GM20431 (cell line): ENCODE data around the gene LRP5.

Source experiments
- in situ Hi-C: fragments of 300-500 bp; cut with MseI, MboI; formaldehyde crosslinking; loops from one replicate; pipeline ENCODE4 v1.15.0; 2020; ENCODE audit warnings: low sequenced_read_pairs; ENCODE audit not compliant: unreplicated experiment

LRP5 gene

GRCh38 chr11:68312117-68312779 lies at the start of gene LRP5:
Gene LRP5 (plus strand): TSS chr11:68312591. CDS start chr11:68312715, 124 bp downstream.
- in situ Hi-C loops, result no loop called here

GRCh38 chr11:68263444-68264035 lies 48.9 kb upstream of the LRP5 start:
- in situ Hi-C loops, result no loop called here

- in situ Hi-C loops, result no loop called here
Measured at GRCh38 chr11:68264244-68264643, 48.1 kb upstream of the LRP5 start.

GRCh38 chr11:68264741-68265540 lies 47.5 kb upstream of the LRP5 start:
- in situ Hi-C loops, result no loop called here

- in situ Hi-C loops, result no loop called here
Measured at GRCh38 chr11:68266121-68266891, 46.1 kb upstream of the LRP5 start.

GRCh38 chr11:68266936-68267880 lies 45.2 kb upstream of the LRP5 start:
- in situ Hi-C loops, result no loop called here

GRCh38 chr11:68267881-68268240 lies 44.5 kb upstream of the LRP5 start:
- in situ Hi-C loops, result no loop called here

- in situ Hi-C loops, result no loop called here
Measured at GRCh38 chr11:68269414-68270081, 42.8 kb upstream of the LRP5 start.

- in situ Hi-C loops, result no loop called here
Measured at GRCh38 chr11:68270196-68271022, 42.0 kb upstream of the LRP5 start.

- in situ Hi-C loops, result no loop called here
Measured at GRCh38 chr11:68271023-68271780, 41.2 kb upstream of the LRP5 start.

- in situ Hi-C loops, result no loop called here
Measured at GRCh38 chr11:68271781-68272608, 40.4 kb upstream of the LRP5 start, which contains the start of gene C11orf24. Gene C11orf24 (minus strand): TSS chr11:68271973. CDS start chr11:68263767, 8,206 bp downstream.

GRCh38 chr11:68273026-68273738 lies 39.2 kb upstream of the LRP5 start:
- in situ Hi-C loops, result no loop called here

GRCh38 chr11:68274306-68274705 lies 38.1 kb upstream of the LRP5 start:
- in situ Hi-C loops, result no loop called here

- in situ Hi-C loops, result no loop called here
Measured at GRCh38 chr11:68275721-68276507, 36.5 kb upstream of the LRP5 start.

GRCh38 chr11:68276861-68277260 lies 35.5 kb upstream of the LRP5 start:
- in situ Hi-C loops, result no loop called here
